ENCODE measurements around the gene EBF3. TPM values are rescaled to one million over a fixed set of nuclear protein-coding genes. Genes with fewer than 3 reads are reported as not detected.

EBF3 gene
- total and polyA plus RNA-seq, 2 donors (not counting 3 experiments of a cell fraction or from before 2014, with no cell fraction given): 0.92 to 2.7 TPM

DNA sequence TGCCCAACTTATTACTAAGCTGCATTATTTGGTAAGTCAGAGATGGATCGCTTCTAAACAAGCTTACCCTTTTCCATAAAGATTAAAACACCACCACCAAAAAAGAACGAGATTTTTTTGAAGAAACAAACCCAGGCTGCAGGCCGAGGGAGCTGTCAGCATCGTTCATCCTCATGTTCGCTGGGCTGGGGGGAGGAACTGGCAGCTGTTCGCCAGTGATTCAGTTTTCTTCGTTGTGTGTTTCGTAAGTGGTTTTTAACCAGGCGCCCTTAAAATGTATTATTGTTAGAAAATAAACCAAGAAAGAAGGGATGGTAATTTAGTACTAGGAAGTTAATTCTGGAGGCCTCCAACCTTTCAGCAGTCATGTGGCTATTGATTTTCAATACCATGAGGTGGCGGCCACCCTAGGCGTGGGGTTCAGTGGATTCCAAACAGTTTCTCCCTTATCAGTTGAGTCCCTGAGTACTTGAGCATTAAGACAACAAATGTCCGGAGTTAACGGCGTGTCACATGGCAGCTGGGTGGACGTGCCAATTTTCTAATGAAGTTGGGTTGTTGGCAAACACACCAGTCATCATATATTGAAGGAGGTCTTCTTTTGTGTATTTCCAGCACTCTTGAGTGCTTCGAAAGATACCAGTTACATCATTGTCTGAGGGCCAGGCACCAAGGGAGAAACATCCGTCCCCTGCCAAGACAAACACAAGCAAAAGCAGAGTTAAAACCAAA is 173.2 kb downstream of the EBF3 start:
- Histone ChIP-seq H3K36me3 (ENCODE audit: control insufficient read depth in 2 of 2, extremely low read depth in 1 of 2, insufficient read depth in 2 of 2, low read length in 2 of 2) (no peaks in the 10 kb centered on the region), H3K4me1 (ENCODE audit: control insufficient read depth, extremely low read depth, insufficient read depth, low read length) (no peaks in the 10 kb centered on the region), H3K4me2 (ENCODE audit: insufficient read depth, low read length) (no peak overlapping the region), H3K4me3 (replicated peaks in 1 of 3; ENCODE audit: insufficient read depth in 1 of 3, low read depth in 1 of 3, low read length in 3 of 3) (no peak overlapping the region), H2AFZ (ENCODE audit: low read depth, low read length) (no peak overlapping the region), H4K20me1 (replicated peaks; ENCODE audit: control insufficient read depth, extremely low read depth, insufficient read depth, low read length) (no peaks in the 10 kb centered on the region), H3K27ac (ENCODE audit: insufficient read depth, low read depth, low read length) (no peak overlapping the region), H3K9me1 (replicated peaks; ENCODE audit: control insufficient read depth, extremely low read depth, insufficient read depth, low read length) (no peaks in the 10 kb centered on the region), H3K9me3 (replicated peaks; ENCODE audit: control insufficient read depth, insufficient read depth, low read length) (peaks cover 3% of the 10 kb centered on the region), H3K79me2 (ENCODE audit: control insufficient read depth, insufficient read depth, low read length) (no peaks in the 10 kb centered on the region), H3K27me3 (ENCODE audit: control insufficient read depth in 2 of 2, insufficient read depth in 2 of 2, low read length in 2 of 2) (no peaks in the 10 kb centered on the region), H3K9ac (replicated peaks; ENCODE audit: extremely low read depth, insufficient read depth, low read length) (no peak overlapping the region)
- ChIA-PET CTCF (no interaction called here), POLR2A (no interaction called here)
- no peak for DNase-seq (ENCODE audit: low read depth, low spot score)
- TF ChIP-seq JUN (IDR thresholded peaks at IDR 0.05; ENCODE audit: borderline replicate concordance, insufficient read depth, insufficient read length, low read depth) (no peak), MYC (IDR thresholded peaks at IDR 0.05; ENCODE audit: low read depth, low read length) (no peak), POLR2AphosphoS5 (IDR thresholded peaks at IDR 0.05; ENCODE audit: insufficient read depth, low read depth, low read length) (no peak), EZH2 (IDR thresholded peaks at IDR 0.05; ENCODE audit: borderline replicate concordance, low read depth, low read length, severe bottlenecking) (no peak), FOS (IDR thresholded peaks at IDR 0.05; ENCODE audit: borderline replicate concordance, insufficient read depth, low read length) (no peak), POLR2A (IDR thresholded peaks at IDR 0.05; ENCODE audit: low read depth, low read length) (no peak)
- FAIRE-seq: no peak
- BruUV-seq (replicated peaks): no TSS peak
- intact Hi-C loops (cut with micrococcal nuclease) (no loop called here), dilution Hi-C loops (cut with MboI; ENCODE audit: extremely low pct_ligation_motif_present, low sequenced_read_pairs) (no loop called here)

DNA sequence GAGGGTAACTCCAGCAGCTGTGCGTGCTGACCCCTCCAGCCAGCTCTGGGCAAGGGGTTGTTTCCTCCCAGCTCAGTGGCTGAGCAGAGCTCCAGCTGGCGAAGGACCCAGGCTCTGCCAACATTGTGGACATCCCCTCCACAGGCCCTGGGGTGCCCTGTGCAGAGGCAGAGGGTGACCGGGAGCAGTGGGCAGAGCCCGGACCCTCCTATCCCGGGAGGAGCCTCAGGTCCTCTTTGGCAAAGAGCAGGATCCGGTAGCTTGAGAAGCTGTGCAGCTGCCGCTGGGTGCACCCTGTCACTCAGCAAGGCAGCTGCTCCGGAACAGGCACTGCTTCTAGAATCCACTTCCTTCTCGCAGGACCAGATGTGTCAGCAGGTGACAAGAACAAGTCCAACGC is 175.9 kb downstream of the EBF3 start:
- Histone ChIP-seq H3K36me3 (ENCODE audit: control insufficient read depth in 2 of 2, extremely low read depth in 1 of 2, insufficient read depth in 2 of 2, low read length in 2 of 2) (no peaks in the 10 kb centered on the region), H3K27ac (ENCODE audit: insufficient read depth, low read depth, low read length) (no peak overlapping the region), H3K79me2 (ENCODE audit: control insufficient read depth, insufficient read depth, low read length) (no peaks in the 10 kb centered on the region), H3K27me3 (ENCODE audit: control insufficient read depth in 2 of 2, insufficient read depth in 2 of 2, low read length in 2 of 2) (no peaks in the 10 kb centered on the region), H3K9me1 (replicated peaks; ENCODE audit: control insufficient read depth, extremely low read depth, insufficient read depth, low read length) (no peaks in the 10 kb centered on the region), H3K4me3 (replicated peaks in 1 of 3; ENCODE audit: insufficient read depth in 1 of 3, low read depth in 1 of 3, low read length in 3 of 3) (no peak overlapping the region), H3K9me3 (replicated peaks; ENCODE audit: control insufficient read depth, insufficient read depth, low read length) (peaks cover 6% of the 10 kb centered on the region), H3K4me1 (ENCODE audit: control insufficient read depth, extremely low read depth, insufficient read depth, low read length) (no peaks in the 10 kb centered on the region), H3K4me2 (ENCODE audit: insufficient read depth, low read length) (no peak overlapping the region), H4K20me1 (replicated peaks; ENCODE audit: control insufficient read depth, extremely low read depth, insufficient read depth, low read length) (no peaks in the 10 kb centered on the region), H2AFZ (ENCODE audit: low read depth, low read length) (no peak overlapping the region), H3K9ac (replicated peaks; ENCODE audit: extremely low read depth, insufficient read depth, low read length) (no peak overlapping the region)
- ChIA-PET CTCF (no interaction called here), POLR2A (no interaction called here)
- dilution Hi-C loops (cut with MboI; ENCODE audit: extremely low pct_ligation_motif_present, low sequenced_read_pairs): no loop called here
- intact Hi-C loops (cut with micrococcal nuclease): no loop called here
- TF ChIP-seq EZH2 (IDR thresholded peaks at IDR 0.05; ENCODE audit: borderline replicate concordance, low read depth, low read length, severe bottlenecking) (no peak), CTCF (IDR thresholded peaks at IDR 0.05; ENCODE audit: extremely low read depth in 1 of 2, insufficient read depth in 1 of 2, low read depth in 1 of 2, low read length in 2 of 2) (no peak), FOS (IDR thresholded peaks at IDR 0.05; ENCODE audit: borderline replicate concordance, insufficient read depth, low read length) (no peak), MYC (IDR thresholded peaks at IDR 0.05; ENCODE audit: low read depth, low read length) (no peak), POLR2A (IDR thresholded peaks at IDR 0.05; ENCODE audit: low read depth, low read length) (no peak), MAX (IDR thresholded peaks at IDR 0.05; ENCODE audit: insufficient read depth, insufficient read length) (no peak), GATA2 (IDR thresholded peaks at IDR 0.05; ENCODE audit: insufficient read depth, insufficient read length, low read depth, low read length) (no peak), POLR2AphosphoS5 (IDR thresholded peaks at IDR 0.05; ENCODE audit: insufficient read depth, low read depth, low read length) (no peak), JUN (IDR thresholded peaks at IDR 0.05; ENCODE audit: borderline replicate concordance, insufficient read depth, insufficient read length, low read depth) (no peak)
- no TSS peak for BruUV-seq (replicated peaks)
- FAIRE-seq (no peak), DNase-seq (ENCODE audit: low read depth, low spot score) (no peak)
